GM12878 (cell line): ENCODE data around the gene METTL21A. TPM values are rescaled to one million over a fixed set of nuclear protein-coding genes. Genes with fewer than 3 reads are reported as not detected.

Experiments used
- ATAC-seq: fragments of 200-7000 bp; cut with Tn5 transposase; 3 replicates; pipeline ENCODE4 v1.9.1; 2020; ENCODE audit warnings: mild to moderate bottlenecking, moderate library complexity
- BruUV-seq: library from RNA; stranded (reverse); fragments of 400-500 nt; replicated peaks from 2 replicates; lab custom pipeline; 2021; lab: Mats Ljungman, UMichigan
- CTCF ChIA-PET: fragments of 300-600 bp; sonication (Branson Sonifier 250); formaldehyde crosslinking; extraction: SDS; loops from one replicate; lab custom pipeline; 2021; ENCODE audit warnings: inconsistent platforms; lab: Yijun Ruan, JAX
- POLR2A ChIA-PET: fragments of 350-600 bp; formaldehyde crosslinking; extraction: SDS; loops from one replicate; lab custom pipeline; 2021; ENCODE audit warnings: inconsistent platforms; lab: Charles Lee
- RAD21 ChIA-PET: fragments of 300-600 bp; sonication (Branson Sonifier 250); formaldehyde crosslinking; loops from one replicate; lab custom pipeline; 2023; ENCODE audit warnings: antibody characterized with exemption; ENCODE audit not compliant: unreplicated experiment; lab: Charles Lee
- SMC1A ChIA-PET: fragments of 300-600 bp; sonication (Branson Sonifier 250); formaldehyde crosslinking; loops from one replicate; lab custom pipeline; 2023; ENCODE audit not compliant: unreplicated experiment, uncharacterized antibody; lab: Charles Lee
- DNase-seq: peaks from one replicate; pipeline ENCODE4 v3.0.0-alpha.2; 2011; ENCODE audit warnings: low read depth, low spot score
- FAIRE-seq: peaks from 3 replicates; lab custom pipeline; 2011; peaks lifted over from hg19 to GRCh38; lab: Jason Lieb, UNC
- H2AFZ ChIP-seq: 2 replicates; pipeline ENCODE4 v1.6.0; 2011; ENCODE audit warnings: low read depth, low read length, control low read depth; ENCODE audit not compliant: control insufficient read depth
- H3K27ac ChIP-seq: 2 replicates; pipeline ENCODE4 v1.5.1; 2011; ENCODE audit warnings: control low read depth; ENCODE audit not compliant: control insufficient read depth, insufficient read depth
- H3K27me3 ChIP-seq, 2 experiments: replicated peaks in 1 of 2; 2 replicates each; pipeline versions ENCODE4 v1.6.0 to v1.6.1; 2011; ENCODE audit warnings: low read length in 1 of 2; ENCODE audit not compliant: control insufficient read depth in 2 of 2, insufficient read depth in 2 of 2
- H3K36me3 ChIP-seq, 2 experiments: 2 replicates each; pipeline ENCODE4 v1.5.1; 2011; ENCODE audit warnings: low read length in 1 of 2; ENCODE audit not compliant: control insufficient read depth in 2 of 2, insufficient read depth in 2 of 2
- H3K4me1 ChIP-seq: 2 replicates; pipeline ENCODE4 v1.6.1; 2011; ENCODE audit warnings: mild to moderate bottlenecking, low read length, moderate library complexity, mixed read lengths; ENCODE audit not compliant: control insufficient read depth, insufficient read depth
- H3K4me2 ChIP-seq: 2 replicates; pipeline ENCODE4 v1.6.0; 2011; ENCODE audit warnings: control low read depth; ENCODE audit not compliant: control insufficient read depth, insufficient read depth
- H3K4me3 ChIP-seq: fragments of 200-600 bp; sonication (generic); 2 replicates; pipeline ENCODE4 v1.5.1; 2016
- H3K79me2 ChIP-seq: 2 replicates; pipeline ENCODE4 v1.6.0; 2011; ENCODE audit warnings: low read length; ENCODE audit not compliant: control insufficient read depth, insufficient read depth
- H3K9ac ChIP-seq: 2 replicates; pipeline ENCODE4 v1.8.0; 2011; ENCODE audit warnings: low read length, control low read depth, mixed read lengths; ENCODE audit not compliant: control insufficient read depth, insufficient read depth
- H3K9me3 ChIP-seq: replicated peaks from 3 replicates; pipeline ENCODE4 v1.5.1; 2011; ENCODE audit warnings: mild to moderate bottlenecking, low read length; ENCODE audit not compliant: control insufficient read depth, insufficient read depth
- H4K20me1 ChIP-seq: 2 replicates; pipeline ENCODE4 v1.6.0; 2011; ENCODE audit not compliant: control insufficient read depth, insufficient read depth
- ATF2 ChIP-seq: IDR thresholded peaks from 2 replicates; pipeline ENCODE4 v1.6.1; 2012; ENCODE audit warnings: low read length, inconsistent platforms
- BCL11A ChIP-seq: IDR thresholded peaks from 2 replicates; pipeline ENCODE4 v1.6.1; 2011; ENCODE audit warnings: low read depth, low read length
- BHLHE40 ChIP-seq, 2 experiments: fragments of 450-650 bp in 1 of 2; IDR thresholded peaks; 2 replicates each; pipeline ENCODE4 v1.6.1; 2011 to 2017; ENCODE audit warnings: low read depth in 2 of 2, borderline replicate concordance in 1 of 2, improper control_type of control experiment in 1 of 2, low read length in 1 of 2, mild to moderate bottlenecking in 1 of 2
- DPF2 ChIP-seq: fragments of 450-650 bp; IDR thresholded peaks from 2 replicates; pipeline ENCODE4 v1.6.1; 2017; ENCODE audit warnings: mild to moderate bottlenecking
- EED ChIP-seq: sonication (generic); IDR thresholded peaks from 2 replicates; pipeline ENCODE4 v1.6.1; 2016; ENCODE audit warnings: antibody characterized with exemption, low read depth
- FOS ChIP-seq: IDR thresholded peaks from 3 replicates; pipeline ENCODE4 v1.6.1; 2011; ENCODE audit warnings: borderline replicate concordance; ENCODE audit not compliant: insufficient read length; ENCODE audit errors: extremely low read depth
- IKZF2 ChIP-seq, 2 experiments: fragments of 450-650 bp; IDR thresholded peaks; 2 replicates each; pipeline ENCODE4 v1.6.1; 2017; ENCODE audit warnings: mild to moderate bottlenecking in 2 of 2, moderate library complexity in 2 of 2
- JUNB ChIP-seq: IDR thresholded peaks from 2 replicates; pipeline ENCODE4 v1.6.1; 2016; ENCODE audit warnings: antibody characterized with exemption, mild to moderate bottlenecking
- MLLT1 ChIP-seq: fragments of 450-650 bp; IDR thresholded peaks from 2 replicates; pipeline ENCODE4 v1.6.1; 2016; ENCODE audit warnings: mild to moderate bottlenecking
- MTA2 ChIP-seq: fragments of 450-650 bp; IDR thresholded peaks from 2 replicates; pipeline ENCODE4 v1.6.1; 2016; ENCODE audit warnings: low read depth, mild to moderate bottlenecking, moderate library complexity
- NBN ChIP-seq: fragments of 450-650 bp; IDR thresholded peaks from 2 replicates; pipeline ENCODE4 v1.6.1; 2016
- NFIC ChIP-seq: IDR thresholded peaks from 2 replicates; pipeline ENCODE4 v1.6.1; 2012; ENCODE audit warnings: low read depth, mild to moderate bottlenecking, inconsistent platforms, low read length, moderate library complexity
- PKNOX1 ChIP-seq: fragments of 450-650 bp; IDR thresholded peaks from 2 replicates; pipeline ENCODE4 v1.6.1; 2016; ENCODE audit warnings: mild to moderate bottlenecking
- POLR2A ChIP-seq: IDR thresholded peaks from 2 replicates; pipeline ENCODE4 v1.6.1; 2011; ENCODE audit warnings: low read depth, mild to moderate bottlenecking, low read length
- POU2F2 ChIP-seq: IDR thresholded peaks from 3 replicates; pipeline ENCODE4 v1.6.1; 2011; ENCODE audit warnings: low read depth, mild to moderate bottlenecking, low read length, borderline replicate concordance
- RELB ChIP-seq: fragments of 450-650 bp; IDR thresholded peaks from 2 replicates; pipeline ENCODE4 v1.6.1; 2017; ENCODE audit warnings: low read depth, mild to moderate bottlenecking, moderate library complexity
- SMAD1 ChIP-seq: fragments of 450-650 bp; IDR thresholded peaks from 2 replicates; pipeline ENCODE4 v1.6.1; 2018; ENCODE audit warnings: mild to moderate bottlenecking, low read depth; ENCODE audit not compliant: partially characterized antibody
- STAT1 ChIP-seq: fragments of 450-650 bp; conservative IDR thresholded peaks from 2 replicates; pipeline ENCODE4 v1.6.1; 2014; ENCODE audit warnings: antibody characterized with exemption, mild to moderate bottlenecking
- ZNF217 ChIP-seq: fragments of 450-650 bp; IDR thresholded peaks from 2 replicates; pipeline ENCODE4 v1.6.1; 2017; ENCODE audit warnings: antibody characterized with exemption, mild to moderate bottlenecking
- WGBS: methylation state at CpG from one replicate; pipeline ENCODE4 v1.1.6; 2016; ENCODE audit warnings: low lambda C conversion rate; ENCODE audit not compliant: insufficient replicate concordance, insufficient coverage; ENCODE audit errors: missing lambda C conversion rate; 5-methylcytosine and 5-hydroxymethylcytosine counted together
- in situ Hi-C: fragments of 300-500 bp; cut with MboI; formaldehyde crosslinking; loops from 9 replicates; pipeline ENCODE4 v1.14.3; 2018; ENCODE audit warnings: mixed read lengths
- intact Hi-C: fragments of 100-400 bp; cut with micrococcal nuclease; formaldehyde crosslinking; loops from one replicate; pipeline ENCODE4 v1.14.2; 2022; ENCODE audit not compliant: unreplicated experiment
- polyA plus RNA-seq, 11 experiments: library from polyadenylated mRNA; depleted of rRNA in 4 of 11; unstranded in 6 of 11; stranded (reverse) in 5 of 11; fragments of >200 nt; fragmentation: Nextera tagmentation in 4 of 11; fragmentation: Illumina TruSeq in 1 of 11; extraction: Ambion mirVana in 4 of 11; extraction: Trizol in 1 of 11; gene quantifications; 1 replicate in 1 of 11; 2 replicates in 10 of 11; pipeline versions ENCODE4 v1.2.1 to v1.2.3, GENCODE V29; 2011 to 2016; ENCODE audit warnings: inconsistent platforms in 2 of 11, missing spikeins in 2 of 11, low read depth in 1 of 11
- total RNA-seq, 4 experiments: library from RNA; depleted of rRNA in 3 of 4; stranded (reverse); fragments of >200 nt in 3 of 4; fragmentation: Illumina TruSeq in 1 of 4; extraction: Trizol in 1 of 4; gene quantifications; 2 replicates each; pipeline versions ENCODE4 v1.2.1 to v1.2.3, GENCODE V29; 2013 to 2021

The METTL21A gene
- total and polyA plus RNA-seq, 10 of the 15 experiments (the other 5 are each of a cell fraction or from before 2014, with no cell fraction given): 6.8 to 41.7 (median 27.8) TPM

- Histone ChIP-seq H4K20me1 (no peaks in the 10 kb centered on the region), H3K79me2 (peaks cover 5% of the 10 kb centered on the region; the same call in 1 of the 2 replicates), H3K27me3 (no peaks in the 10 kb centered on the region), H3K9ac (0 out of 2 replicates have a peak overlapping the region, but pooled peaks have one; percentile 1), H3K4me2 (peak overlapping the region; percentile 75), H3K4me3 (peak overlapping the region; percentile 30; the same call in 1 of the 2 replicates), H3K36me3 (no peaks in the 10 kb centered on the region), H3K27ac (peak overlapping the region; percentile 61), H3K4me1 (peaks cover 10% of the 10 kb centered on the region), H2AFZ (peak overlapping the region; percentile 86), H3K9me3 (no peaks in the 10 kb centered on the region)
- DNase-seq (peak; percentile 79), FAIRE-seq (peak; percentile 84), ATAC-seq (peak; percentile 97)
- ChIA-PET CTCF (no interaction called here), SMC1A (no interaction called here), RAD21 (no interaction called here), POLR2A (interaction anchor here (0.6 kb wide), 1 partner anchor 519 kb away, joined by 3 read pairs; no protein-coding TSS in a partner anchor)
- no TSS peak for BruUV-seq
- WGBS: 16% methylated on average over 2 of the region's 2 CpGs
- in situ Hi-C loops: no loop called here
- intact Hi-C loops: loop anchor here (1.0 to 2.0 kb wide), 2 partner anchors 37 to 131 kb away; partner anchors contain the start of gene METTL21A
- TF ChIP-seq SMAD1: peak; percentile 63
- 0 out of 2 replicates have a peak, but pooled peaks have one; percentile 15 for TF ChIP-seq EED
- TF ChIP-seq DPF2: no peak
- peak; percentile 57 to 63 for TF ChIP-seq IKZF2 (IDR thresholded peaks at IDR 0.05)
- 0 out of 2 replicates have a peak, but pooled peaks have one; percentile 60 for TF ChIP-seq ATF2
- peak; percentile 71 to 76; a peak in 3 of 4 replicates for TF ChIP-seq BHLHE40 (IDR thresholded peaks at IDR 0.05; ENCODE audit: borderline replicate concordance in 1 of 2, low read depth in 2 of 2, low read length in 1 of 2)
- TF ChIP-seq ZNF217: no peak
- TF ChIP-seq RELB: peak; percentile 98
- TF ChIP-seq JUNB: no peak
- TF ChIP-seq NBN: peak; percentile 65
- TF ChIP-seq STAT1: no peak
- TF ChIP-seq NFIC: no peak
- peak; percentile 91 for TF ChIP-seq PKNOX1
- TF ChIP-seq POLR2A: peak; percentile 54
- peak; percentile 76; the same call in 1 of the 2 replicates for TF ChIP-seq MTA2
- no peak for TF ChIP-seq FOS
- TF ChIP-seq BCL11A: peak; percentile 60; the same call in 1 of the 2 replicates
- peak; percentile 74 for TF ChIP-seq MLLT1
- no peak for TF ChIP-seq POU2F2
Measured at GRCh38 chr2:207662203-207662602, 37.0 kb upstream of the METTL21A start.
